ENCODE results near the gene PPP1R15B. TPM values are rescaled to one million over a fixed set of nuclear protein-coding genes. Genes with fewer than 3 reads are reported as not detected.

The PPP1R15B gene
- total and polyA plus RNA-seq, 3 donors from 2014 or later, result 22.5 to 42.0 (median 40.1) TPM

GRCh38 chr1:204456826-204457442 is 45.3 kb upstream of the PPP1R15B start:
- no peaks in the 10 kb centered on the region for H3K9me3 ChIP-seq
- TF ChIP-seq POLR2A (IDR thresholded peaks at IDR 0.05) (no peak), CTCF (IDR thresholded peaks at IDR 0.05) (no peak)
- H3K4me1 ChIP-seq, result no peaks in the 10 kb centered on the region
- DNase-seq, result no peak
- intact Hi-C loops (cut with DNase I; ENCODE audit: low total_unique reads), result no loop called here
- H3K4me3 ChIP-seq, result no peak overlapping the region
- WGBS, 2 donors, result 47 to 66% methylated on average over 8 to 11 of the region's 11 CpGs
- H3K27ac ChIP-seq, result no peak overlapping the region
- no peaks in the 10 kb centered on the region for H3K36me3 ChIP-seq (ENCODE audit: low read depth, missing control alignments)
- H3K27me3 ChIP-seq, result no peaks in the 10 kb centered on the region

- 89 to 100% methylated on average over 4 to 9 of the region's 9 CpGs for WGBS, 2 donors
- Histone ChIP-seq H3K27me3 (no peaks in the 10 kb centered on the region), H3K36me3 (ENCODE audit: low read depth, missing control alignments) (no peaks in the 10 kb centered on the region), H3K4me1 (no peaks in the 10 kb centered on the region), H3K4me3 (no peak overlapping the region), H3K9me3 (no peaks in the 10 kb centered on the region), H3K27ac (no peak overlapping the region)
- no peak for DNase-seq
- TF ChIP-seq CTCF (IDR thresholded peaks at IDR 0.05), result no peak
- no peak for TF ChIP-seq POLR2A (IDR thresholded peaks at IDR 0.05)
- intact Hi-C loops (cut with DNase I; ENCODE audit: low total_unique reads), result no loop called here
These were observed 44.2 kb upstream of the PPP1R15B start for GRCh38 chr1:204455831-204456145.

- Histone ChIP-seq H3K27ac (no peak overlapping the region), H3K4me1 (no peaks in the 10 kb centered on the region), H3K27me3 (no peaks in the 10 kb centered on the region), H3K9me3 (no peaks in the 10 kb centered on the region), H3K36me3 (ENCODE audit: low read depth, missing control alignments) (no peaks in the 10 kb centered on the region), H3K4me3 (no peak overlapping the region)
- no peak for DNase-seq
- WGBS, 2 donors, result 85 to 88% methylated on average over 18 of the region's 18 CpGs
- intact Hi-C loops (cut with DNase I; ENCODE audit: low total_unique reads), result no loop called here
- TF ChIP-seq CTCF (IDR thresholded peaks at IDR 0.05) (no peak), POLR2A (IDR thresholded peaks at IDR 0.05) (no peak)
These were observed 43.6 kb upstream of the PPP1R15B start for GRCh38 chr1:204455063-204455830.

GRCh38 chr1:204454476-204454875 is 42.9 kb upstream of the PPP1R15B start:
- H3K27me3 ChIP-seq, result no peaks in the 10 kb centered on the region
- no peaks in the 10 kb centered on the region for H3K4me1 ChIP-seq
- H3K36me3 ChIP-seq (ENCODE audit: low read depth, missing control alignments), result no peaks in the 10 kb centered on the region
- H3K4me3 ChIP-seq, result no peak overlapping the region
- 91 to 92% methylated on average over 4 of the region's 4 CpGs for WGBS, 2 donors
- no peak for DNase-seq
- TF ChIP-seq CTCF (IDR thresholded peaks at IDR 0.05), result no peak
- TF ChIP-seq POLR2A (IDR thresholded peaks at IDR 0.05), result no peak
- no peak overlapping the region for H3K27ac ChIP-seq
- intact Hi-C loops (cut with DNase I; ENCODE audit: low total_unique reads), result no loop called here
- no peaks in the 10 kb centered on the region for H3K9me3 ChIP-seq

All from testis (tissue), 3 donors.